ENCODE data around the gene VOPP1.
A peak's percentile ranks its signal among the peaks of the same experiment; 100 is the strongest.

Gene VOPP1

DNA sequence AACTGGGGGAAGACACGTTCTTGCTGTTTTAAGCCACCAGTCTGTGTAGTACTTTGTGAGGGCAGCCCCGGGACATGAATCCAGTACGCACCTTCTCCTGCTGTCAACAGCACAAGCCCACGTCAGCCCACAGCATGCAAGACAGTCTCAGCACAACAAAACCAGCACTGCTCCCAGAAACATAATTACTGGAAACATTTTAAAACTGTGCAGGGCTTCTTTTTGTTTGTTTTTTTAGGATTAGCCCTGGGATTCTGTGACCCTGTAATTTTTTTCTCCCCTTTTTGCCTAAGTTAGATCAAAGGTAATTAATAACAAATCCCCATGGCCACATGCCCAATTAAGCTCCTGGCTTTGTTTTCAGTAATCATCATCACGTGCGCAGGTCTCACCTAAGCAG, 87.5 kb downstream of the VOPP1 start:
- TF ChIP-seq CTCF (conservative IDR thresholded peaks at IDR 0.05; ENCODE audit: low read depth, low read length) = no peak
- no peak overlapping the region for H3K4me3 ChIP-seq (ENCODE audit: low read depth, low read length)
- DNase-seq (ENCODE audit: low read depth) = no peak

DNA sequence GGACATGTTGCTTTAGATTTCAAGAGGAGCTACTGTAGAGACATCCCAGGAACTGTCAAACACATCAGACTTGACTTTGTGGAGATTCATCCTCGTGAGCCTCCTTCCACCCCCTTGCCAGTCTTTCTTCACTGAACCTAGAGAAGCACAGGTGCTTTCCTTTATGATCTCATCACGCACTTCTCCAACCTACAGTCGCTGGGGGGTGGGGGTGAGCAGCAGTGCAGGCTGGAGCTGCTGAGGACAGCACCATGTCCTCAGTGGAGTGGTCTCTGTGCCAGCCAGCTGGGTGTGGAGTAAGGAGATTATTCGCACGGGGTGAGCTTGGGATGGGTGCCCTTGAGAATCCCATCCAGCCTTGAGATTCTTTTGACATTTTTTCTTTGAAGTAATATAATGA, 88.1 kb downstream of the VOPP1 start:
- DNase-seq (ENCODE audit: low read depth) = no peak
- TF ChIP-seq CTCF (conservative IDR thresholded peaks at IDR 0.05; ENCODE audit: low read depth, low read length) = no peak

DNA sequence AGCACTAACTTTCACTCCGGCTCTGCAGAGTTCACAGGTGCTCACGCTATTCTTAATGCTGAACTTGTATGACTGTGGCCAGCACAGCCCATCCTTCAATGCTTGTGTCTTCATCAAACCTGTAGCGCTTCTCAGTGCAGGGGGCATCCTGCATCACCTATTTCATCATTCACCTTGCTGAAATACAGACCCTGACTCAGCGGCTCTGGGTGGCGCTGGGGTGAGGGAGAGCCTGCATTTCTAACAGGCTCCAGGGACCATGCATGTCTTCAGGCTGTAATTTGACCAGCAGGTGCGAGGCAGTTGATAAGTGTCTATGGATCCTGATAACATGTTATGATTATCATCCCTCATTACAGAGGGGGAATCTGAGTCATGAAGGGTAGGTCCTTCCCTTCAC, 89.3 kb downstream of the VOPP1 start:
- H3K4me3 ChIP-seq (ENCODE audit: low read depth, low read length) = no peak overlapping the region
- DNase-seq (ENCODE audit: low read depth) = no peak
- TF ChIP-seq CTCF (conservative IDR thresholded peaks at IDR 0.05; ENCODE audit: low read depth, low read length) = no peak

More for the DNA sequence above, 88.1 kb downstream of the VOPP1 start:
- no peak overlapping the region for H3K4me3 ChIP-seq (ENCODE audit: low read depth, low read length)

- no peak for TF ChIP-seq CTCF (conservative IDR thresholded peaks at IDR 0.05; ENCODE audit: low read depth, low read length)
- no peak overlapping the region for H3K4me3 ChIP-seq (ENCODE audit: low read depth, low read length)
- DNase-seq (ENCODE audit: low read depth) = no peak
These were observed 91.1 kb downstream of the VOPP1 start for GRCh38 chr7:55481155-55481554.

- no peak for DNase-seq (ENCODE audit: low read depth)
- no peak overlapping the region for H3K4me3 ChIP-seq (ENCODE audit: low read depth, low read length)
- TF ChIP-seq CTCF (conservative IDR thresholded peaks at IDR 0.05; ENCODE audit: low read depth, low read length) = no peak
These were observed 93.6 kb downstream of the VOPP1 start for GRCh38 chr7:55478700-55479099.

- TF ChIP-seq CTCF (conservative IDR thresholded peaks at IDR 0.05; ENCODE audit: low read depth, low read length) = no peak
- DNase-seq (ENCODE audit: low read depth) = peak; percentile 90
- no peak overlapping the region for H3K4me3 ChIP-seq (ENCODE audit: low read depth, low read length)
These were observed 94.4 kb downstream of the VOPP1 start for GRCh38 chr7:55477781-55478374.

Data from choroid plexus epithelial cell (primary cell).